PFSK-1 (cell line): ENCODE results near the gene TMEM248.

Experiments used
- FOXP2 ChIP-seq: optimal IDR thresholded peaks from 2 replicates; pipeline ENCODE3; 2011; ENCODE audit warnings: borderline replicate concordance, control low read depth, inconsistent platforms; ENCODE audit not compliant: insufficient read depth; ENCODE audit errors: extremely low read length, extremely low read depth
- POLR2AphosphoS5 ChIP-seq: IDR thresholded peaks from 2 replicates; pipeline ENCODE4 v1.6.1; 2012; ENCODE audit warnings: low read depth, mild to moderate bottlenecking, control low read depth, low read length, moderate library complexity
- SIN3A ChIP-seq: IDR thresholded peaks from 2 replicates; pipeline ENCODE4 v1.6.1; 2012; ENCODE audit warnings: mild to moderate bottlenecking, low read length, moderate library complexity, borderline replicate concordance; ENCODE audit not compliant: insufficient read depth
- TAF1 ChIP-seq: IDR thresholded peaks from 2 replicates; pipeline ENCODE4 v1.6.1; 2012; ENCODE audit warnings: low read length, control low read depth, borderline replicate concordance; ENCODE audit not compliant: insufficient read depth
- TF ChIP-seq, protein P1 (sequence below), 2 experiments: IDR thresholded peaks; 2 replicates each; pipeline versions ENCODE4 v1.6.1 to v1.8.0; 2011 to 2012; ENCODE audit warnings: low read depth in 2 of 2, low read length in 2 of 2, control low read depth in 1 of 2, inconsistent platforms in 1 of 2, mild to moderate bottlenecking in 1 of 2, moderate library complexity in 1 of 2; ENCODE audit not compliant: insufficient read depth in 1 of 2

- TF ChIP-seq TAF1: no peak
- TF ChIP-seq SIN3A: no peak
- no peak for TF ChIP-seq POLR2AphosphoS5
- TF ChIP-seq, protein P1, sequence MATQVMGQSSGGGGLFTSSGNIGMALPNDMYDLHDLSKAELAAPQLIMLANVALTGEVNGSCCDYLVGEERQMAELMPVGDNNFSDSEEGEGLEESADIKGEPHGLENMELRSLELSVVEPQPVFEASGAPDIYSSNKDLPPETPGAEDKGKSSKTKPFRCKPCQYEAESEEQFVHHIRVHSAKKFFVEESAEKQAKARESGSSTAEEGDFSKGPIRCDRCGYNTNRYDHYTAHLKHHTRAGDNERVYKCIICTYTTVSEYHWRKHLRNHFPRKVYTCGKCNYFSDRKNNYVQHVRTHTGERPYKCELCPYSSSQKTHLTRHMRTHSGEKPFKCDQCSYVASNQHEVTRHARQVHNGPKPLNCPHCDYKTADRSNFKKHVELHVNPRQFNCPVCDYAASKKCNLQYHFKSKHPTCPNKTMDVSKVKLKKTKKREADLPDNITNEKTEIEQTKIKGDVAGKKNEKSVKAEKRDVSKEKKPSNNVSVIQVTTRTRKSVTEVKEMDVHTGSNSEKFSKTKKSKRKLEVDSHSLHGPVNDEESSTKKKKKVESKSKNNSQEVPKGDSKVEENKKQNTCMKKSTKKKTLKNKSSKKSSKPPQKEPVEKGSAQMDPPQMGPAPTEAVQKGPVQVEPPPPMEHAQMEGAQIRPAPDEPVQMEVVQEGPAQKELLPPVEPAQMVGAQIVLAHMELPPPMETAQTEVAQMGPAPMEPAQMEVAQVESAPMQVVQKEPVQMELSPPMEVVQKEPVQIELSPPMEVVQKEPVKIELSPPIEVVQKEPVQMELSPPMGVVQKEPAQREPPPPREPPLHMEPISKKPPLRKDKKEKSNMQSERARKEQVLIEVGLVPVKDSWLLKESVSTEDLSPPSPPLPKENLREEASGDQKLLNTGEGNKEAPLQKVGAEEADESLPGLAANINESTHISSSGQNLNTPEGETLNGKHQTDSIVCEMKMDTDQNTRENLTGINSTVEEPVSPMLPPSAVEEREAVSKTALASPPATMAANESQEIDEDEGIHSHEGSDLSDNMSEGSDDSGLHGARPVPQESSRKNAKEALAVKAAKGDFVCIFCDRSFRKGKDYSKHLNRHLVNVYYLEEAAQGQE (IDR thresholded peaks at IDR 0.05; ENCODE audit: insufficient read depth in 1 of 2, low read depth in 2 of 2, low read length in 2 of 2): no peak
- TF ChIP-seq FOXP2: no peak
Measured at GRCh38 chr7:66896441-66896840, 24.6 kb upstream of the TMEM248 start.
